ENCODE results near the gene EGFLAM.

- no peak for TF ChIP-seq PRDM10 (IDR thresholded peaks at IDR 0.05; ENCODE audit: partially characterized antibody)
- no peak for TF ChIP-seq NFRKB (IDR thresholded peaks at IDR 0.05; ENCODE audit: low read depth)
- no peak for TF ChIP-seq YY1 (IDR thresholded peaks at IDR 0.05; ENCODE audit: borderline replicate concordance in 1 of 3, control insufficient read depth in 1 of 3, extremely low read depth in 1 of 3, insufficient read depth in 3 of 3, insufficient read length in 1 of 3, insufficient replicate concordance in 2 of 3, low read depth in 1 of 3, low read length in 2 of 3)
- no peak for TF ChIP-seq GATA2 (CRISPR knock-in tag; IDR thresholded peaks at IDR 0.05)
- no peak for TF ChIP-seq BACH1 (tag; IDR thresholded peaks at IDR 0.05)
- TF ChIP-seq, protein P1, sequence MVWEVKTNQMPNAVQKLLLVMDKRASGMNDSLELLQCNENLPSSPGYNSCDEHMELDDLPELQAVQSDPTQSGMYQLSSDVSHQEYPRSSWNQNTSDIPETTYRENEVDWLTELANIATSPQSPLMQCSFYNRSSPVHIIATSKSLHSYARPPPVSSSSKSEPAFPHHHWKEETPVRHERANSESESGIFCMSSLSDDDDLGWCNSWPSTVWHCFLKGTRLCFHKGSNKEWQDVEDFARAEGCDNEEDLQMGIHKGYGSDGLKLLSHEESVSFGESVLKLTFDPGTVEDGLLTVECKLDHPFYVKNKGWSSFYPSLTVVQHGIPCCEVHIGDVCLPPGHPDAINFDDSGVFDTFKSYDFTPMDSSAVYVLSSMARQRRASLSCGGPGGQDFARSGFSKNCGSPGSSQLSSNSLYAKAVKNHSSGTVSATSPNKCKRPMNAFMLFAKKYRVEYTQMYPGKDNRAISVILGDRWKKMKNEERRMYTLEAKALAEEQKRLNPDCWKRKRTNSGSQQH (CRISPR knock-in tag; IDR thresholded peaks at IDR 0.05): no peak
- no peak for TF ChIP-seq SMARCA5 (IDR thresholded peaks at IDR 0.05)
- TF ChIP-seq ZNF586 (CRISPR knock-in tag; conservative IDR thresholded peaks at IDR 0.05): no peak
- no peak for TF ChIP-seq RNF2 (IDR thresholded peaks at IDR 0.05)
- no peak for TF ChIP-seq CTCF (IDR thresholded peaks at IDR 0.05 in 2 of 3, conservative IDR thresholded peaks at IDR 0.05 in 1 of 3; ENCODE audit: insufficient read depth in 2 of 3, low read depth in 1 of 3, low read length in 3 of 3)
- TF ChIP-seq NFYB (IDR thresholded peaks at IDR 0.05; ENCODE audit: extremely low read depth, insufficient read length): no peak
Observed at GRCh38 chr5:38274370-38274769, 16.0 kb downstream of the EGFLAM start.

Data from K562 (cell line).